Activated CD4-positive, CD25-positive, alpha-beta regulatory T cell treated with anti-CD3 and anti-CD28 coated beads, Interleukin-2, amount 50 U/mL, for 24 hours (primary cell): ENCODE data around the gene IL4.

ENCODE experiments used
- ATAC-seq, 2 donors: fragments of 150-1000 bp; cut with Tn5 transposase; one replicate each; pipeline ENCODE4 v1.10.0; 2021; ENCODE audit warnings: mild to moderate bottlenecking in 1 of 2, moderate library complexity in 1 of 2

Gene IL4

GRCh38 chr5:132704875-132705274, 31.1 kb downstream of the IL4 start:
- ATAC-seq: no peak

DNA sequence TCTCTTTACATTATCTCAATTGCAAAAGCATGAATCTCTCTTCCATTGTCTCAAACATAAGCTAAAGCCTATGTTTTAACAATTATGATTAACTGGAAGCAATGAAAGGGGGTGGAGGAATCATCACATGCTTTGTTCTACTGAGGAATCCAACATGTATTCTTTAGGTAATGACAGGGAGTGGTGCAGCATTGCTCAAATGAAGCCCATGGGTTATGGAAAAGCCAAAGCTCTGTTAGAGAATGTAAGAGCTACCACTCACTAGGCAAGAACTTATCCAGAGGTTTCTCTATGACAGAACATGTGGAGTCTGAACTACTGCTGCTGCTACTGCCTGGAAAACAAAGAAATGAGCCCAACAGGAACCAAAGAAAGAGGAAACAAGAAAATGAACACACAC, 34.9 kb downstream of the IL4 start:
- no peak for ATAC-seq

GRCh38 chr5:132714456-132715307, 40.9 kb downstream of the IL4 start:
- peak in 1 of 2 donors; percentile 27 for ATAC-seq

DNA sequence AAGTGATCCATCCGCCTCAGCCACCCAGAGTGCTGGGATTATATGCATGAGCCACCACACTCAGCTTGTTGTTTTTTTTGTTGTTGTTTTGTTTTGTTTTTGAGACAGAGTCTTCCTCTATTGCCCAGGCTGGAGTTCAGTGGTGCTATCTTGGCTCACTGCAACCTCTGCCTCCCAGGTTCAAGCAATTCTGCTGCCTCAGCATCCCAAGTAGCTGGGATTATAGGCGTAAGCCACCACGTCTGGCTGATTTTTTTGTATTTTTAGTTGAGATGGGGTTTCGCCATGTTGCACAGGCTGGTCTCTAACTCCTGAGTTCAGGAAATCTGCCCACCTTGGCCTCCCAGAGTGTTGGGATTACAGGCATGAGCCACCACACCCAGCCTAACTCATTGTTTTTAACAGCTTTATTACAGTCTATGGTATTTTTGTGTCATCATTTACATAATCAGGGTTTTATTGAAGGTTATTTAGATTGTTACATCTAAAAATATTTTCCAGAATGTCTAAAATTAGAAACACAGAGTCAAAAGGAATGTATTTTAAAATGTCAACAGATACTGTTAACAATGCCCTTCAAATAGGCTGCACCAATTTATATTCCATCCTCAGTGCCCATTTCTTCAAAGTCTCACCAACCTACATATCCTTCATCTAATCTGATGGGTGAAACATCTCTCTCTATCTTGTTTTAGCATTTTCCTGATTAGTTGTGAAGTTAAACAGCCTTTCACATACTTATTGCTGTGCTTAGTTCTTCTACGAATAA, 44.9 kb downstream of the IL4 start:
- no peak for ATAC-seq

GRCh38 chr5:132725745-132726144, 52.0 kb downstream of the IL4 start:
- no peak for ATAC-seq

GRCh38 chr5:132729896-132730295, 56.1 kb downstream of the IL4 start:
- no peak for ATAC-seq
